Endothelial cell of umbilical vein (primary cell): Measurements from ENCODE around the gene TOMM6. TPM values are rescaled to one million over a fixed set of nuclear protein-coding genes. Genes with fewer than 3 reads are reported as not detected.
A peak's percentile ranks its signal among the peaks of the same experiment; 100 is the strongest.
"Not testable (repeated sequence)": the region's sequence is repeated elsewhere in the genome, so short reads cannot be mapped to it uniquely, and the experiment has no call there.

Experiments used
- BruUV-seq: library from RNA; stranded (reverse); fragments of 400-500 nt; replicated peaks from 2 replicates; lab custom pipeline; 2021; lab: Mats Ljungman, UMichigan
- CTCF ChIA-PET: fragments of 300-600, 350-600 bp; sonication (Branson Sonifier 250); formaldehyde crosslinking; loops from one replicate; lab custom pipeline; 2021; ENCODE audit warnings: antibody characterized with exemption, inconsistent platforms; lab: Charles Lee
- POLR2A ChIA-PET: fragments of 300-600, 350-600 bp; sonication (Branson Sonifier 250); formaldehyde crosslinking; loops from one replicate; lab custom pipeline; 2021; ENCODE audit warnings: antibody characterized with exemption, inconsistent platforms; lab: Charles Lee
- DNase-seq: peaks from one replicate; pipeline ENCODE4 v3.0.0-alpha.2; 2011; ENCODE audit warnings: low read depth, low spot score
- FAIRE-seq: peaks from 2 replicates; lab custom pipeline; 2011; peaks lifted over from hg19 to GRCh38; lab: Jason Lieb, UNC
- H2AFZ ChIP-seq: 2 replicates; pipeline ENCODE4 v1.6.0; 2012; ENCODE audit warnings: low read depth, low read length, control low read depth, inconsistent platforms
- H3K27ac ChIP-seq: 2 replicates; pipeline ENCODE4 v1.5.1; 2011; ENCODE audit warnings: low read depth, mild to moderate bottlenecking, control low read depth, low read length, moderate library complexity; ENCODE audit not compliant: insufficient read depth
- H3K27me3 ChIP-seq, 2 experiments: 2 replicates each; pipeline versions ENCODE4 v1.6.0 to v1.6.1; 2011; ENCODE audit warnings: low read length in 2 of 2, mixed read lengths in 1 of 2; ENCODE audit not compliant: control insufficient read depth in 2 of 2, insufficient read depth in 2 of 2
- H3K36me3 ChIP-seq, 2 experiments: 2 replicates in 1 of 2; 3 replicates in 1 of 2; pipeline ENCODE4 v1.5.1; 2011; ENCODE audit warnings: low read length in 2 of 2, mild to moderate bottlenecking in 1 of 2, moderate library complexity in 1 of 2; ENCODE audit not compliant: control insufficient read depth in 2 of 2, insufficient read depth in 2 of 2; ENCODE audit errors: extremely low read depth in 1 of 2
- H3K4me1 ChIP-seq: 3 replicates; pipeline ENCODE4 v1.5.1; 2011; ENCODE audit warnings: mild to moderate bottlenecking, low read length; ENCODE audit not compliant: control insufficient read depth, insufficient read depth; ENCODE audit errors: extremely low read depth
- H3K4me2 ChIP-seq: 2 replicates; pipeline ENCODE4 v1.6.1; 2011; ENCODE audit warnings: low read length, control low read depth, mixed read lengths; ENCODE audit not compliant: insufficient read depth
- H3K4me3 ChIP-seq, 3 experiments: fragments of 200-600 bp in 1 of 3; sonication (generic), shearing (Covaris generic) in 1 of 3; replicated peaks in 1 of 3; 2 replicates each; pipeline ENCODE4 v1.5.1; 2011 to 2016; ENCODE audit warnings: control low read depth in 3 of 3, low read length in 3 of 3, mild to moderate bottlenecking in 2 of 3, inconsistent platforms in 1 of 3, low read depth in 1 of 3, moderate library complexity in 1 of 3; ENCODE audit not compliant: insufficient read depth in 1 of 3
- H3K79me2 ChIP-seq: 2 replicates; pipeline ENCODE4 v1.6.0; 2012; ENCODE audit warnings: low read length, inconsistent platforms; ENCODE audit not compliant: control insufficient read depth, insufficient read depth
- H3K9ac ChIP-seq: replicated peaks from 2 replicates; pipeline ENCODE3; 2011; ENCODE audit warnings: low read length, control low read depth; ENCODE audit not compliant: insufficient read depth; ENCODE audit errors: extremely low read depth
- H3K9me1 ChIP-seq: replicated peaks from 3 replicates; pipeline ENCODE4 v1.6.0; 2011; ENCODE audit warnings: mild to moderate bottlenecking, low read length; ENCODE audit not compliant: control insufficient read depth, insufficient read depth; ENCODE audit errors: extremely low read depth
- H3K9me3 ChIP-seq: replicated peaks from 2 replicates; pipeline ENCODE4 v1.5.1; 2012; ENCODE audit warnings: low read length, inconsistent platforms; ENCODE audit not compliant: control insufficient read depth, insufficient read depth
- H4K20me1 ChIP-seq: replicated peaks from 2 replicates; pipeline ENCODE3; 2011; ENCODE audit warnings: mild to moderate bottlenecking, low read length; ENCODE audit not compliant: control insufficient read depth, insufficient read depth; ENCODE audit errors: extremely low read depth
- CTCF ChIP-seq, 2 donors: IDR thresholded peaks; 1 replicate in 1 of 2; 2 replicates in 1 of 2; pipeline ENCODE4 v1.5.1; 2011; ENCODE audit warnings: low read length in 2 of 2, mild to moderate bottlenecking in 2 of 2, moderate library complexity in 2 of 2, control low read depth in 1 of 2, inconsistent platforms in 1 of 2, low read depth in 1 of 2; ENCODE audit not compliant: insufficient read depth in 1 of 2; ENCODE audit errors: extremely low read depth in 1 of 2
- EZH2 ChIP-seq: IDR thresholded peaks from 2 replicates; pipeline ENCODE4 v1.6.1; 2012; ENCODE audit warnings: borderline replicate concordance, low read depth, mild to moderate bottlenecking, moderate library complexity, low read length, inconsistent platforms; ENCODE audit not compliant: severe bottlenecking
- GATA2 ChIP-seq: IDR thresholded peaks from 2 replicates; pipeline ENCODE4 v1.7.0; 2011; ENCODE audit warnings: low read depth, mild to moderate bottlenecking, moderate library complexity, mixed read lengths, low read length; ENCODE audit not compliant: insufficient read length, insufficient read depth
- JUN ChIP-seq: IDR thresholded peaks from 2 replicates; pipeline ENCODE4 v1.6.1; 2011; ENCODE audit warnings: borderline replicate concordance, low read depth; ENCODE audit not compliant: insufficient read length, insufficient read depth
- MAX ChIP-seq: IDR thresholded peaks from 2 replicates; pipeline ENCODE4 v1.6.1; 2011; ENCODE audit not compliant: insufficient read depth, insufficient read length
- dilution Hi-C: fragments of 300-500 bp; cut with MboI; formaldehyde crosslinking; loops from one replicate; pipeline ENCODE4 v1.15.0; 2019; ENCODE audit warnings: low sequenced_read_pairs; ENCODE audit not compliant: extremely low pct_ligation_motif_present
- intact Hi-C: fragments of 100-400 bp; cut with micrococcal nuclease; formaldehyde crosslinking; loops from one replicate; pipeline ENCODE4 v1.10.0; 2022
- polyA plus RNA-seq, 4 experiments: library from polyadenylated mRNA; depleted of rRNA in 3 of 4; stranded (reverse) in 3 of 4; unstranded in 1 of 4; fragments of >200 nt; gene quantifications; 2 replicates each; pipeline versions ENCODE4 v1.2.1 to v1.2.3, GENCODE V29; 2011 to 2012; ENCODE audit warnings: missing spikeins in 1 of 4
- total RNA-seq: library from RNA; stranded (reverse); gene quantifications from 2 replicates; pipeline ENCODE4 v1.2.3, GENCODE V29; 2021

Gene TOMM6
- total and polyA plus RNA-seq, 2 donors (not counting 3 experiments of a cell fraction or from before 2014, with no cell fraction given) = 233 to 527 TPM

- TF ChIP-seq CTCF (IDR thresholded peaks at IDR 0.05; ENCODE audit: extremely low read depth in 1 of 2, insufficient read depth in 1 of 2, low read depth in 1 of 2, low read length in 2 of 2) (no peak), GATA2 (no peak), JUN (peak; percentile 5), EZH2 (no peak), MAX (peak; percentile 15)
- Histone ChIP-seq H3K9me1 (no peaks in the 10 kb centered on the region), H3K4me2 (no peak overlapping the region), H4K20me1 (no peaks in the 10 kb centered on the region), H3K9me3 (no peaks in the 10 kb centered on the region), H3K27me3 (no peaks in the 10 kb centered on the region), H3K79me2 (no peaks in the 10 kb centered on the region), H3K27ac (no peak overlapping the region), H2AFZ (no peak overlapping the region), H3K4me1 (peaks cover 6% of the 10 kb centered on the region), H3K36me3 (no peaks in the 10 kb centered on the region), H3K9ac (no peak overlapping the region), H3K4me3 (no peak overlapping the region)
- no TSS peak for BruUV-seq
- dilution Hi-C loops (no loop called here), intact Hi-C loops (no loop called here)
- ChIA-PET POLR2A (interaction anchor here (0.5 kb wide), 1 partner anchor 18 kb away, joined by 5 read pairs; no protein-coding TSS in a partner anchor), CTCF (interaction anchor here (0.6 to 1.4 kb wide), 3 partner anchors 13 to 29 kb away, joined by 3 to 6 read pairs (median 3); no protein-coding TSS in a partner anchor)
- DNase-seq (peak; percentile 91), FAIRE-seq (no peak)
These were observed 24.0 kb upstream of the TOMM6 start for GRCh38 chr6:41763470-41763869.

- H3K9me1 ChIP-seq, H3K4me3 ChIP-seq, H3K27me3 ChIP-seq, dilution Hi-C loops, H2AFZ ChIP-seq, POLR2A ChIA-PET, H3K9me3 ChIP-seq, H3K36me3 ChIP-seq, H3K4me1 ChIP-seq, H4K20me1 ChIP-seq, DNase-seq, H3K4me2 ChIP-seq, H3K9ac ChIP-seq, H3K27ac ChIP-seq, FAIRE-seq, BruUV-seq, H3K79me2 ChIP-seq, intact Hi-C loops: not testable (repeated sequence)
- CTCF ChIA-PET = interaction anchor here (0.6 to 0.8 kb wide), 3 partner anchors 10 to 60 kb away, joined by 3 read pairs; no protein-coding TSS in a partner anchor
These were observed 21.3 kb upstream of the TOMM6 start for GRCh38 chr6:41766043-41766664.
